Mesangial cell (primary cell): ENCODE measurements around the gene SHROOM4. TPM values are rescaled to one million over a fixed set of nuclear protein-coding genes. Genes with fewer than 3 reads are reported as not detected.

Experiments used
- total RNA-seq: library from RNA; depleted of rRNA; stranded (reverse); fragments of >200 nt; gene quantifications from 2 replicates; pipeline ENCODE4 v1.2.3, GENCODE V29; 2015

The SHROOM4 gene
- 3.7 and 6.0 TPM in 2 replicates for total RNA-seq

GRCh38 chrX:50813843-50814661 lies at the start of gene SHROOM4:
TSS of gene SHROOM4 (minus strand) at chrX:50814194. CDS start at chrX:50814018, 176 bp downstream.

Other genes with a start within 250 kb of the SHROOM4 start
- gene BMP15, start 96.5 kb upstream of the SHROOM4 start, total RNA-seq: not detected in 2 replicates